GM08714 (cell line): ENCODE measurements around the gene RTTN.
"Not testable (repeated sequence)": the region's sequence is repeated elsewhere in the genome, so short reads cannot be mapped to it uniquely, and the experiment has no call there.

ENCODE experiments used
- H3K4me3 ChIP-seq: fragments of 200-500 bp; sonication (Bioruptor generic); 2 replicates; pipeline ENCODE4 v1.5.1; 2014; ENCODE audit warnings: mild to moderate bottlenecking, low read length, inconsistent platforms
- ZNF274 ChIP-seq: IDR thresholded peaks from 2 replicates; pipeline ENCODE4 v1.6.1; 2012; ENCODE audit warnings: mild to moderate bottlenecking, low read depth, low read length

The RTTN gene

DNA sequence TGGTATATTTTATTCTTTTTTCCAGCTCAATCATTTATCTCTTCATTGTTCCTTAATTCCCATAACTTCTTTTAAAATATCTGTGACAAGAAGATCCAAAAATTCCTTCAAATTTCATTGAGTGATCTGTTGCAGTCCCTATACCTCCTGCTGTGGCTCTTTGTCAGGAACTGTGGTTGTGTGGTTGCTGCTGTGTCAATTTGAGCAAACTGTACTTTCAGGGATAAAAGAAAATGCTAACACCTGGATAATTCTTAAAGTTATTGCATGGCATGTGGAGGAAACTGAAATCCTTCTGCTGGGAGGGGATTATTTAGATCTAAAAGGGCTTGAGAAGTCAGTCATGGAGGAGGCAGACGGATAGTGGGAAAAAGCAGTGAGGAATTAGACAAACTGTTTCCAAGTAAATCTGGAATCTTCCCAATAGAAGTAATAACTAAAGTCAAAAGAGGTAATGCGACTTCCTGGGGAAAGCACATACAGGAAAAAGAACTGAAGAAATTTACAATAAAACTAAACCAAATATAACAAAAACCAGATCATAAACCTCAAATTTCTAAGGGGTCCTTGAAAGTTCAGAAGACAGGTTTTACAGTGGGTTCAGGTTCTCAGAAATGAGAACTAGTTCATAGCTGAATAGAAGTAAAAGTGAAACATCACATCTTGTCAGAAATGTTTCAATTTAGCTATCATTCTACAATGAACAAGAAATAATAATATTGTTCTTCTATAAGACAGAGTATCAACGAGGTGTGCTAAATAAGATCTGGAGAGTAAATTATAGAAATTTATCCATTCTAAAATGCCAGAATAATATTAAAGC is 224.3 kb downstream of the RTTN start:
- TF ChIP-seq ZNF274 = no peak
- H3K4me3 ChIP-seq = no peak overlapping the region

- TF ChIP-seq ZNF274 = no peak
- no peak overlapping the region for H3K4me3 ChIP-seq
Observed at GRCh38 chr18:69980509-69980908, 225.0 kb downstream of the RTTN start.

- no peak overlapping the region for H3K4me3 ChIP-seq
- no peak for TF ChIP-seq ZNF274
Observed at GRCh38 chr18:69978732-69979715, 226.5 kb downstream of the RTTN start.

- H3K4me3 ChIP-seq = not testable (repeated sequence)
Observed at GRCh38 chr18:69975294-69975693, 230.2 kb downstream of the RTTN start.

GRCh38 chr18:69974365-69974764 is 231.1 kb downstream of the RTTN start:
- TF ChIP-seq ZNF274 = no peak

GRCh38 chr18:69969491-69969890 is 236.0 kb downstream of the RTTN start:
- no peak overlapping the region for H3K4me3 ChIP-seq
- no peak for TF ChIP-seq ZNF274

More at GRCh38 chr18:69974365-69974764, 231.1 kb downstream of the RTTN start:
- no peak overlapping the region for H3K4me3 ChIP-seq

DNA sequence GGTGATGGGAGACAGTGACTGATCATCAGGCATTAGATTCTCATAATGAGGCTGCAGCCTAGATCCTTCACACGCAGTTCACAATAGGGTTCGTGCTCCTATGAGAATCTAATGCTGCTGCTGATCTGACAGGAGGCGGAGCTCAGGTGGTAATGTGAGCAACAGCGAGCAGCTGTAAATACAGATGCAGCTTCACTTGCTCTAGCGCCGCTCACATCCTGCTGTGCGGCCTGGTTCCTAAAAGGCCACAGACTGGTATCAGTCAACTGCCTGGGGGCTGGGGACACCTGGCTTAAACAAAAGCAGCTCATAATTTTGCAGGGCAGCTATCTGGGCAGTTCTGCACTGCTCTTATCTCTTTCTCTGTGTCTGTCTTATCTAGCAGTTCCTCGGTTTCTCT is 237.4 kb downstream of the RTTN start:
- no peak overlapping the region for H3K4me3 ChIP-seq
- no peak for TF ChIP-seq ZNF274

DNA sequence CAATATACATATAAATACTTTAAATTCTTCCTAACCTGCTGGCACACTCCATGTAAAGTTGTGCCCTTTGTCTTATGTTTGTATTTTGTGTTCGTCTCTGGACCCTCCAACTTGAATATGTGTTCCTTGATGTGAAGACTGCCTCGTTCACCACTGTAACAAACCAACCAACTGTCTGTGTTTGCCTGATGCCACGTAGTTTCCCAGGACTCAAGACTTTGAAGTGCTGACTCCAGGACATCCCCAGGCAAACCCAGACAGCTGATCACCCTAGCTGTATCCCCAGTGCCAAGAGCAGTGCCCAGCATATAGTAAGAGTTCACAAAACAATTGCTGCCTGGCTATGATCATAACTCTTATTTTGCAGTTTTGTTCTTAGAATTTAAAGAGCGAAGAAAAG is 242.3 kb downstream of the RTTN start:
- H3K4me3 ChIP-seq = no peak overlapping the region
- TF ChIP-seq ZNF274 = no peak

GRCh38 chr18:69961718-69962117 is 243.8 kb downstream of the RTTN start:
- no peak overlapping the region for H3K4me3 ChIP-seq
- no peak for TF ChIP-seq ZNF274

DNA sequence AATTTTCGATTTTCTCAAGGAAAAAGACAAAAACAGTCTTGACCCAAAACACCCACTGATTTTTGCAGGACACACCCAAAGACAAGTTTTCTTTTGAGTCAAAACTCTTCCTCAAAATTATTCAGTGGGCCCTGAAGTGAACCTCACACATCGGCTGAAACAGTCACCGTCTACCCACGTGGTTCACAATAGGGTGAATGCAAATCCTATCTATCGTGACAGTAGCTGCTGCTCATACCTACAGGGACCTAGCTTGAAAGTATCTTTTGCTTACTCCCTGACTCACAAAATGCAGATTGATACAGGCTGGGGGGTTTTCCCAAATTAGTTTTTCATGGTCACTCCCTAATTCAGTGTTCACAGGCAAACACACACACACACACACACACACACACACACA is 247.1 kb downstream of the RTTN start:
- H3K4me3 ChIP-seq = no peak overlapping the region
- TF ChIP-seq ZNF274 = no peak

GRCh38 chr18:69957747-69958146 is 247.7 kb downstream of the RTTN start:
- no peak for TF ChIP-seq ZNF274
- no peak overlapping the region for H3K4me3 ChIP-seq

DNA sequence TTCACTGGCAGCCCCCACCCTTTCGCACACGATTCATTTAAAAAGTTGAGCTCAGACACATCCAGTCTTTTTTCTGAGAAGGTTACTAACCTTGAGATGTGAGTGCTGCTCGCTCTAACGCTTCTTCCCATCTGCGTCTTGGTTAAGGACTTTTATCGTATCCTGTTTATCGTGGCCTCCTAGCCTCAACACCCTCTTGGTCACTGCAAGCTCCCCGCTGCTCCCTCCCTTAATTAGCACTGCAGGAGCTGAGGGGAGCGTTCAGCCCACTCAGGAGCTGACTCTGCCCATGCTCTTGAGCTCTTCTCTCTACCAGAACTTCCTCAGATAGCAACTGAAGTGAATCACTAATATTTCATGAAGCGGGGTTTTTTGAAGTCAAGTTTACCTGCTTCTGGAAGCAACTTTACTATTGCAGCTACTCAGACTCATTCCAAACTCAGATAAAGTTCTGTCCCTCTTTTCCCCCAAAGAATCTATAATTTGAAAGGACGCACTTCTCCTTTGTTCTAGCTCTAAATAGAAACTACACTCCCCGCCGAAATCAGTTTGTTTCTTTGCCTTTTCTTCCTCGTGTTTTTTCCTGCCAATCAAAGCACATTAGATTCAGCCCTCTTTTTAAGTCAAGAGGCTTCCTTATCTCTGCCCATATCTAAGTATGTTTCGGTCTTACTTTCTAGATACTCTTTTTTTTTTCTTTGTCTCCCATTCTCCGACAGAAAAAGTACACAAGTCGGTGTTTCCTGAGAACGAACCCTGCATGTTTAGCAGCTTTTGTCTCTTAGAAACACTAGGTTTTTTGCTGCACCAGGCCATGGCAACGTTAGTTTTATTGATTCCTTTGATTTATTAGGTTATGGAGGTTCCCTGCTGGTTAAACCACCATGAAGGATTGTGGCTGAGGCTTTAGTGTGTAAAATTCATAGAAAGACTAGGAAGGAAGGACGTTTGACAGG is 248.5 kb downstream of the RTTN start:
- no peak for TF ChIP-seq ZNF274
- H3K4me3 ChIP-seq = no peak overlapping the region

DNA sequence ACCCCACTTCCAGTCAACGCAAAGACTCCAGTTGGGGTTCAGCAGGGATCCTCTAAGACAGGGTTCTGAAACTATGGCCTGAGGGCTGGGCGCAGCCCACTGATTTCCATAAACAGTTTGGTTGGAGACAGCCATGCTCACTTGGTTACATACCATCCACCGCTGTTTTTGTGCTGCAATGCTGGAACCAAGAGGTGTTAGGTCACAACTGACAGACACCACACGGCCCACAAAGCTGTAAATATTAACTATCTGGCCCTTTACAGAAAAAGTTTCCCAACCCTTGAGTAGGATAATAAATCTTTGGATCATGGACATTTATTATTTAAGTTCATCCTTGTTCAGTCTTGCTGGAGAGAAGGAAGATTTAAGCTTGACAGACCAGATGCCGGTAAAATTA is 249.4 kb downstream of the RTTN start:
- TF ChIP-seq ZNF274 = no peak
- H3K4me3 ChIP-seq = no peak overlapping the region
